Uterus (tissue), 4 donors: ENCODE data around the gene FRK. TPM values are rescaled to one million over a fixed set of nuclear protein-coding genes. Genes with fewer than 3 reads are reported as not detected.

Source experiments
- DNase-seq, 2 donors: peaks; one replicate each; pipeline ENCODE4 v3.0.0-alpha.2; 2019 to 2020
- H3K27ac ChIP-seq, 2 donors: fragments of 200-600 bp; sonication (generic); 1 replicate in 1 of 2; 2 replicates in 1 of 2; pipeline ENCODE4 v1.5.1; 2016 to 2018
- H3K27me3 ChIP-seq, 2 donors: fragments of 200-600 bp; sonication (generic); one replicate each; pipeline ENCODE4 v1.5.1; 2018 to 2019; ENCODE audit warnings: control low read depth in 1 of 2
- H3K36me3 ChIP-seq, 2 donors: fragments of 200-600 bp; sonication (generic); one replicate each; pipeline ENCODE4 v1.5.1; 2019; ENCODE audit warnings: control low read depth in 1 of 2
- H3K4me1 ChIP-seq, 2 donors: fragments of 200-600 bp; sonication (generic); one replicate each; pipeline ENCODE4 v1.5.1; 2018 to 2019; ENCODE audit warnings: control low read depth in 1 of 2
- H3K4me3 ChIP-seq, 2 donors: fragments of 200-600 bp; sonication (generic); 1 replicate in 1 of 2; 2 replicates in 1 of 2; pipeline ENCODE4 v1.5.1; 2018 to 2019; ENCODE audit warnings: mild to moderate bottlenecking in 1 of 2
- H3K9me3 ChIP-seq, 2 donors: fragments of 200-600 bp; sonication (generic); one replicate each; pipeline ENCODE4 v1.5.1; 2019; ENCODE audit warnings: control low read depth in 1 of 2
- POLR2A ChIP-seq, 2 donors: fragments of 450-650 bp; IDR thresholded peaks; one replicate each; pipeline ENCODE4 v1.6.1; 2016; ENCODE audit warnings: antibody characterized with exemption in 2 of 2, mild to moderate bottlenecking in 1 of 2, moderate library complexity in 1 of 2
- intact Hi-C: fragments of 100-400 bp; cut with DNase I; formaldehyde crosslinking; loops from one replicate; pipeline ENCODE4 v1.15.1; 2023; ENCODE audit warnings: low total_unique reads
- total RNA-seq, 4 donors: library from RNA; depleted of rRNA in 3 of 4; stranded (reverse); fragments of >200 nt in 3 of 4; gene quantifications; one replicate each; pipeline versions ENCODE4 v1.1.0 to v1.2.4, GENCODE V29; 2014 to 2023
- TF ChIP-seq, protein P1 (sequence below), 4 experiments: fragments of 200-600 bp in 2 of 4; fragments of 450-650 bp in 2 of 4; sonication (generic) in 2 of 4; IDR thresholded peaks; one replicate each; pipeline ENCODE4 v1.5.1; 2016 to 2019; ENCODE audit warnings: antibody characterized with exemption in 4 of 4, mild to moderate bottlenecking in 2 of 4, moderate library complexity in 1 of 4
- donor health status: DM: yes; HTN: yes; CAD: no.

The FRK gene
- total RNA-seq, 4 donors from 2014 or later, result 1.8 to 8.2 (median 2.3) TPM

DNA sequence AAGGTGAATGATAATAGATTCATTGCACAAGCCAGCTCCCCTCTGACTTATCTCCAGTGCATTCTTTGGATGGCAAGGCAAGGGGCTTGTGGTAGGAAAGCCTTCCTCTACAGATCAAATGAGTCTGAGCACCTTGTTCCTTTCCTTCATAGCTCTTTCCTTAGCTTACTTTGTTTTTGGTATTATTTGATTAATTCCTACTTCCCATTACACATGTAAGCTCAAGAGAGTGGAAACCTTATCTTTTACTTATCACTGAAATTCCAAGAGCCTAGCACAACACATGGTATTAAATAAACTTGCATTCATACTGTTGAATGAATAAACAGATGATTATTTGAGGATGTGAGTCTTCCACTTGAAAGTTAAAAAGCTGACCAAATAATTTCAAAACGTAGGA, 41.7 kb downstream of the FRK start:
- H3K9me3 ChIP-seq, result no peaks in the 10 kb centered on the region
- H3K4me1 ChIP-seq, result no peaks in the 10 kb centered on the region
- no peaks in the 10 kb centered on the region for H3K36me3 ChIP-seq
- H3K27me3 ChIP-seq, result no peaks in the 10 kb centered on the region
- no peak overlapping the region for H3K27ac ChIP-seq
- TF ChIP-seq, protein P1, sequence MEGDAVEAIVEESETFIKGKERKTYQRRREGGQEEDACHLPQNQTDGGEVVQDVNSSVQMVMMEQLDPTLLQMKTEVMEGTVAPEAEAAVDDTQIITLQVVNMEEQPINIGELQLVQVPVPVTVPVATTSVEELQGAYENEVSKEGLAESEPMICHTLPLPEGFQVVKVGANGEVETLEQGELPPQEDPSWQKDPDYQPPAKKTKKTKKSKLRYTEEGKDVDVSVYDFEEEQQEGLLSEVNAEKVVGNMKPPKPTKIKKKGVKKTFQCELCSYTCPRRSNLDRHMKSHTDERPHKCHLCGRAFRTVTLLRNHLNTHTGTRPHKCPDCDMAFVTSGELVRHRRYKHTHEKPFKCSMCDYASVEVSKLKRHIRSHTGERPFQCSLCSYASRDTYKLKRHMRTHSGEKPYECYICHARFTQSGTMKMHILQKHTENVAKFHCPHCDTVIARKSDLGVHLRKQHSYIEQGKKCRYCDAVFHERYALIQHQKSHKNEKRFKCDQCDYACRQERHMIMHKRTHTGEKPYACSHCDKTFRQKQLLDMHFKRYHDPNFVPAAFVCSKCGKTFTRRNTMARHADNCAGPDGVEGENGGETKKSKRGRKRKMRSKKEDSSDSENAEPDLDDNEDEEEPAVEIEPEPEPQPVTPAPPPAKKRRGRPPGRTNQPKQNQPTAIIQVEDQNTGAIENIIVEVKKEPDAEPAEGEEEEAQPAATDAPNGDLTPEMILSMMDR (IDR thresholded peaks at IDR 0.05), result no peak
- no peak for TF ChIP-seq POLR2A (IDR thresholded peaks at IDR 0.05)
- H3K4me3 ChIP-seq, result no peak overlapping the region
- intact Hi-C loops, result no loop called here
- DNase-seq, result no peak

DNA sequence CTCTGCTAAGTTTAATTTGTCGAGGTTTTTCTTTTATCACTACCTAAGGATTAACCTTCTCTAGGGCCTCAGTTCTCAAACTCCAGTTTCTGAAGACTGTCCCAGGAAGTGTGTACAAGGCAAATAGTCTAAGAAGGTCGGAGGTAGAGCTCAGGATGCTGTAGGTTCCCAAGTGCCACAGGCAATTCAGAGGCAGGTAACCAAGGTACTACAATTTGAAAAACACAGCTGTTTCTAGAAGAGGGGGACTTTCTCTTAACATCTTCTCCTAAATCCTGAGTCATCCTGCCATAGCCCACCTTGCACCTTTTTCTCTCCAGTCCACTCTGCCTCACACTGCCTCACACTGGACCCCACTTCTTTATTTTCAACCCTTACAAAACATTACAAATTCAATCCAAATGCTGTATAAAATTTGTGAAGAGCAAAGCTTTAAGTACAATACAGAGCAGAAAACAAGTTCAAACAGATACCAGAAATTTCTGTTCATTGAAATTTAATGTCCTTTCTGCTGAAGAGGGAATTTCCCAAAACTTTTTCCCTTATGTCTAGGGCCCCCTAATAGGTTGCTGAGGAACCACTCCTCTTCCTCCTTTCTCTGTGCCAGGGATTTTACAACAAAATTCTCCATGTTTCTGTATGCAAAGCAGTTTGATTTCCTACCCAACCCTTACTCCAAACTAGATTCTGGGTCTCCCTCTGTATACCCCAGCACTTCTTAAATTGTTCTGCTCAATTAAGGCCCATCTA, 43.0 kb downstream of the FRK start:
- Histone ChIP-seq H3K36me3 (no peaks in the 10 kb centered on the region), H3K4me1 (no peaks in the 10 kb centered on the region), H3K27ac (no peak overlapping the region), H3K4me3 (no peak overlapping the region), H3K9me3 (no peaks in the 10 kb centered on the region), H3K27me3 (no peaks in the 10 kb centered on the region)
- intact Hi-C loops, result no loop called here
- DNase-seq, result no peak
- TF ChIP-seq POLR2A (IDR thresholded peaks at IDR 0.05), result no peak
- TF ChIP-seq, protein P1 (IDR thresholded peaks at IDR 0.05), result no peak

DNA sequence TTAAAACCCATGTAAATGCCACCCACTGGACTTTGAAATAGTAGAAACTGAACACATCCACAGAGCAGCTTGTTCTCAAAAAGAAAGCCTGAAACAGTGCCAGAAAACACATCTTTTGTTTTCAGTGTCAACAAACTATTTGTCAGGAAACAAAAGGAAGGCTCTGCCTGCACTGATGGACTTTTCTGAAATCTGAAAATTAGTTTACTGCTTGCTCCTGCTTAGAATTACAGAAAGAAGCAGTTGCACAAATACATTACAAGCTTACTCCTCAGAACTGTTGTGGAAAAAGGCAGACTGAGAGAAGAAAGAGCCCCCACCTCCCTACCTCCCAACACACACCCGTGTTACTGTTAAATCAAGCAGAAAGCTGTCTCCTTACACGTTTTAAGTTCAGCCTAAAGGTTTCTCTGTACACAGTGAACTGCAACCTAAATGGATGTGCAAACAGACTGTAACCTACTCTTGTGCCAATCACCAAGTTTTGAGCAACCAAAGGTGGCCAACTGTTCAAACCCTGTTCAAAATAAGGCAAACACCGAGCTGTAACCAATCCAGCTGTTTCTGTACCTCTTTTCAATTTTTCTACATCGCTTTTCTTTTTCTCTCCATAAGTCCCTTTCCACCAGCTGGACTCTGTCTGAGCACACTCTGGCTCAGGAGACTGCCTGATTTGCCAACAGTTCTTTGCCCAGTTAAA, 43.7 kb downstream of the FRK start:
- H3K4me3 ChIP-seq, result no peak overlapping the region
- intact Hi-C loops, result no loop called here

GRCh38 chr6:116015983-116016382, 44.7 kb downstream of the FRK start:
- H3K36me3 ChIP-seq, result no peaks in the 10 kb centered on the region
- intact Hi-C loops, result no loop called here
- H3K9me3 ChIP-seq, result no peaks in the 10 kb centered on the region
- TF ChIP-seq, protein P1 (IDR thresholded peaks at IDR 0.05), result no peak
- no peak for TF ChIP-seq POLR2A (IDR thresholded peaks at IDR 0.05)
- H3K4me3 ChIP-seq, result no peak overlapping the region
- no peaks in the 10 kb centered on the region for H3K4me1 ChIP-seq
- no peak overlapping the region for H3K27ac ChIP-seq
- no peak for DNase-seq
- H3K27me3 ChIP-seq, result no peaks in the 10 kb centered on the region

More for the DNA sequence above, 43.7 kb downstream of the FRK start:
- Histone ChIP-seq H3K27me3 (no peaks in the 10 kb centered on the region), H3K27ac (no peak overlapping the region), H3K36me3 (no peaks in the 10 kb centered on the region), H3K9me3 (no peaks in the 10 kb centered on the region), H3K4me1 (no peaks in the 10 kb centered on the region)
- TF ChIP-seq, protein P1 (IDR thresholded peaks at IDR 0.05), result no peak
- no peak for TF ChIP-seq POLR2A (IDR thresholded peaks at IDR 0.05)
- DNase-seq, result no peak

- H3K4me3 ChIP-seq, result no peak overlapping the region
- TF ChIP-seq, protein P1 (IDR thresholded peaks at IDR 0.05), result no peak
- TF ChIP-seq POLR2A (IDR thresholded peaks at IDR 0.05), result no peak
- H3K4me1 ChIP-seq, result no peaks in the 10 kb centered on the region
Observed at GRCh38 chr6:116015561-116015960, 45.1 kb downstream of the FRK start.

More at GRCh38 chr6:116015561-116015960, 45.1 kb downstream of the FRK start:
- intact Hi-C loops, result no loop called here
- no peak for DNase-seq
- no peak overlapping the region for H3K27ac ChIP-seq
- H3K27me3 ChIP-seq, result no peaks in the 10 kb centered on the region
- H3K36me3 ChIP-seq, result no peaks in the 10 kb centered on the region
- H3K9me3 ChIP-seq, result no peaks in the 10 kb centered on the region
